LHCN-M2 (cell line): ENCODE data around the gene SYNE1. TPM values are rescaled to one million over a fixed set of nuclear protein-coding genes. Genes with fewer than 3 reads are reported as not detected.
"Not testable (repeated sequence)": the region's sequence is repeated elsewhere in the genome, so short reads cannot be mapped to it uniquely, and the experiment has no call there.

ENCODE experiments used
- DNase-seq: peaks from one replicate; pipeline ENCODE4 v3.0.0-alpha.2; 2012; ENCODE audit warnings: low read depth
- total RNA-seq: library from RNA; depleted of rRNA; stranded (reverse); fragments of >200 nt; gene quantifications from 2 replicates; pipeline ENCODE4 v1.2.3, GENCODE V29; 2014

The SYNE1 gene
- total RNA-seq, 1 experiment from 2014 or later: 55.1 TPM

DNA sequence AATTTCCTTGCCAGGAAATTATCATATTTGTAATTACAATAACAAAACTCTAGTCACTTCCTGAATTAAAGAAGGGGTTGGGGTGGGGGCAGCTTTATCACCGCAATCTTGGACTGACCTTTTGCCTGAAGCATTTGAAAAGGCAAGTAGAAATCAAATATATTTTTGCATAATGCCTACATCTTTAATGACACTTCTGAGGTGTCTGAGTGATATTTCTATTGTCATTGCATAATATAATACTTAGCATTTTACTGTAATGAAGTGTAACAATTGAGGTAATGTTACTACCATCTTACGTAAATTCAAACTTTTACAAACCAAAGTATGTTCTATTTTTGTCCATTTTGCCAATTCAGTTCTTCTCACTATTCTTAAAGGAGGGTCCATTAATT is 65.2 kb downstream of the SYNE1 start:
- no peak for DNase-seq

DNA sequence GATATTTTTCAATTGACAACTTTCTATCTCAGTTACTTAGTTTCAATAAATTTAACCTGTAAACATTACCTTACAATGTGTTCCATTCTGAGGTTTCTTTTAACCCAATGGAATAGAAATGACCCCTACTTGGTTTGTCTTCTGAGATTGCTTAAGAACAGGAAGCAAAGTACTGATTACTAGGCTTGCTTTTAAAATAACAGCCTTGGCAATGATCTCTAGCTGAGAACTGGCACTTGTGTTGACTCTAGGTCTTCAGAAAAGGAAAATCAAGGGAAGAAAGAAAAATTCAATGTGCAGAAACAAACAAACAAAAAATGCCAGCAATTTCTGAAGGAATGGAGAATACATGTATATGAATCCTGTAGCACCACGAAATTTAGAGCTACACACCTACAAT is 66.1 kb downstream of the SYNE1 start:
- no peak for DNase-seq

DNA sequence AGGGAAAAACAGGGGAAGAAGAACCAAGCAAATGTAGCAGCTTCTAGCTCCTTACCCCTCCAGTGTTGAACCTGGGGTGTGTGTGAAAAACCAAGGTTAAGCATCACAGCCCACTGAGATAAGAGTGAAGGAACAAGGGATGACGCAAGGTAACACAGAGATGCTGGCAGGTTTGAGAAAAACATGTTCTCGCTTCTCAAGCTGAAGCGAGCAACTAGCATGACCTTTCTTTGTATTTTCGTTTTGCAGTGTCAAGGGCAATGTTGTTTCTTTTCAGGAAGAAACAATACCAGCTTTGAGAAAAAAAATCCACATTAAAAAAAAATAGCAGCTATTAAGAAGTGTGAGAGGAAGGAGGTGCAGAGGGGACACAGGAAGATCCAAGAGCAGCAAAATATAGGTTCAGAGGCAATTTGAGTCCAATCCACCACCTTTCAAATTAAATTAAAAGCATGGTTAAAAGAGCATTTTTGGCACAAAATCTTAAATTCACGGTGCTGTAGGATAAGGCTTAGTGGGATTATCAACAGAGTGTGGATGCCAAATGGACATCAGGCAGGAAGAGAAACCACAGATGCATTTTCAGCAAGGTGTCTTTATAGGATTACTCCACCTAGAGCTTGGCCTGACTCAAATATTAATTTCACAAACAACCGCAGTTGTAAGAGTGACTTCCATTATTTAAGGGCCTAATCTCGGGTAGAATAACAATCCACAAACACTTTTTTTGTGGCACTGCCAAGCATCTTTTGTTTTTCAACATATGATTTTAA is 70.9 kb downstream of the SYNE1 start:
- no peak for DNase-seq

DNA sequence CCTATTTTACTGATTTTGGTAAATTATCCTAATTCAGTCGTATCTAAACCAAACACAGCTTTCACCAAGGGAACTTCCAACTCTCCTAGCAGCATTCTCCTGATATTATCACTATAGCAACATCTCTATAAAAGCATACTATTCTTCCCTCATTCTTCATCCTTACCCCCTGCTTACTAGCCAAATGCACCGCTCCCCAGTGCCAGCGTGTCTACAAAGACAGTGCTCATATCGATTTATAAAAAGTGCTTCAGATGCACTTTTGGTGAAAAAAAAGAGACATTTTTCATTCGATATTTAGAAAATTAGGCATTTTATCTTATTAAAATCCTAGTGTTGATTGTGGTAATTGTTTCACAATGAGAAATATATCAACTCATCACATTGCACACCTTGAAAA is 74.0 kb downstream of the SYNE1 start:
- DNase-seq: no peak

DNA sequence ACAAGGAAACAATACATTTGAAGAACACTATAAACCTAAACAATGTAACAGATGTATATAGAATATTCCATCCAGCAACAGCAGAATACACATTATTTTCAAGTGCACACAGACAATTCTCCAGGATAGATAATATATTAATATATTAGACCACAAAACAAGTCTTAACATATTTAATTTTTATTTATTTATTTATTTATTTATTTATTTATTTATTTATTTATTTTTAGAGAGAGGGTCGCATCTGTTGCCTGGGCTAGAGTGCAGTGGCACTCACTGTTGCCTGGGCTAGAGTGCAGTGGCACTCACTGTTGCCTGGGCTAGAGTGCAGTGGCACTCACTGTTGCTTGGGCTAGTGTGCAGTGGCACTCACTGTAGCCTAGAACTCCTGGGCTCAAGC is 78.4 kb downstream of the SYNE1 start:
- DNase-seq: not testable (repeated sequence)

DNA sequence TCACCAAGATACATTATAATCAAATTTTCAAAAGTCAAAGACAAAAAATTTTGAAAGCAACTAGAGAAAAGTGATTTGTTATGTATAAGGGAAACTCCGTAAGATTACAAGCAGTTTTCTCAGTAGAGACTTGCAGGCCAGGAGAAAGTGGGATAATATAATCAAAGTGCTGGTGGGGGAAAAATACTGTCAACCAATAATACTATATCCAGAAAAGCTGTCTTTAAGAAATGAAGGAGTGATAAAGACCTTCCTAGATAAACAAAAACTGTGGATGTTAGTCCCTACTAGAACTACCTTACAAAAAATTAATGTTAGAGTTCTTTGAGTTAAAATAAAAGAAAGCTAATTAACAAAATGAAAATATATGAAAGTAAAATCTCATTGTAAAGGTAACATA is 79.7 kb downstream of the SYNE1 start:
- no peak for DNase-seq

DNA sequence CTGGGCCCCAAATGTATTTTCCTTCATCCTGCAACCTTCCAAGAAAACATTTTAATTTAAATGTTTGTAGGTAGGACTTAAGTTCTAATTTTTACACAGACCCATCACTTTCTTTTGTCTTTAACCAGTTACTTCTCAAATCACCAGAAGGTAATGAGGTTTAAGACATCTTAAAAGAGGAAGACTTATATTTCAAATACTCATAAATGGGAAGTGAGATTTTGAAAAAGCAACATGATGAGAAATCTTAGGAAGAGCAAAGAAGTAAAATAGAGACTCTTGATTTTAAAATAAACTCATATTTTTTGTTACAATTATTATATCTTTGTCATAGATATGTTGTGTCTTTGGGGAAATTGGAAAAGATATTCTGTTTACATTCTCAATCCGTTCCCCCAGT is 82.3 kb downstream of the SYNE1 start:
- DNase-seq: no peak

DNA sequence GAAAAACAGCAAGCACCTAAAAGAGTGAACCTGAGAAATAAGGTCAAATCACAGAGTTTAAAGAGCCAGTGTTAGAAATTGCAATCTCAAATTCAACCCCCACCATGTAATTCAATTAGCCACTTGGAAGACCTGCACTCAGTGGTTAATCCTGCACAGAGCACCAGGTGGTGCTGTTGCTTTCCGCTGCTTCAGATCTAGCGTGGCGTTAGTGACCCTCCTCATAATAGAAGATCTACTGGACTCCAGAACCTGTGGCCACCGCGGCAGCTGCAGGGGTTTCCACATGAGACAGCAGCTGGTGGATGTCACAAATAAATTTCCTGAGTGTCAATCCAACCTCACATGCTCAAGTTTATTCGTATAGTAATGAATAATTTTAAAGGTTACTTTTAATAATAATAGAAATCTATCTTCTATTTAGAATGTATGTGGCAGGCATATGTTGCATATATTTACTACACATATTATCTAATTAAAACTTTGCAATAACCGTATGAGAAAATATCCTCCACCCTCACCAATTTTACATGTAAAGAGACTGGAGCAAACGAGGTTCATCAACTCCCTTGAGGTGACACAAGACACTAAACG is 84.4 kb downstream of the SYNE1 start:
- DNase-seq: peak; percentile 76

DNA sequence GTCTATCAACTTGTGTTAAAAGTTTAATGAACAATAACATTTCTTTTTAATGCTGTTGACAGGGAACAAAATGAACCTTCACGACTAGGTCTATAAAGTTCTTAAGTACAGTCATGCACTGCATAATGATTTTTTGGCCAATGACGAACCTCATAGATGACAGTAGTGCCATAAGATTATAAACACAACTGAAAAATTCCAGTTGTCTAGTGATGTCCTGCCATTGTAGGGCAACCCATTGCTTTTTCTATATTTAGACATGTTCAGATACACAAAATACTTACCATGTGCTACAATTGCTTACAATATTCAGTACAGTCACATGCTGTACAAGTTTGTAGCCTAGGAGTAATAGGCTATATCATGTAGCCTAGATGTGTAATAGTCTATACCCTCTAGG is 93.6 kb downstream of the SYNE1 start:
- no peak for DNase-seq

DNA sequence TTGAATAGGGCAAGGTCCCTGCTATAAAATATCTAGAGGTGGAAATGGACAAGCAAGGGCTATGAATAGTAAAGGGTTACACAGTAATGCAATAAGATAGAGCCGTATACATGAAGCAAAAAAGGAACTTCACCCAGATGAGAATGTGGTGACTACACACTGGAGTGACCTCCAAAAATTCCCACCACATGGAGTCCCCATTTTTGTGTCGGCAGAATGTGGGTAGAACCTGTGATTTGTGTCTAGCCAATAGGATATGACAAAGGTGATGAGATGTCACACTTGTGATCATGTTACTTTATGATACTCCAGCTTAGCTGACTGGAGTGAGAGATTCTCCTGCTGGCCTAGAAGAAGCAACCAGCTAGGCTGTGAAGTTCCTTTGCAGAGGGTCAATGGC is 96.8 kb downstream of the SYNE1 start:
- DNase-seq: no peak

DNA sequence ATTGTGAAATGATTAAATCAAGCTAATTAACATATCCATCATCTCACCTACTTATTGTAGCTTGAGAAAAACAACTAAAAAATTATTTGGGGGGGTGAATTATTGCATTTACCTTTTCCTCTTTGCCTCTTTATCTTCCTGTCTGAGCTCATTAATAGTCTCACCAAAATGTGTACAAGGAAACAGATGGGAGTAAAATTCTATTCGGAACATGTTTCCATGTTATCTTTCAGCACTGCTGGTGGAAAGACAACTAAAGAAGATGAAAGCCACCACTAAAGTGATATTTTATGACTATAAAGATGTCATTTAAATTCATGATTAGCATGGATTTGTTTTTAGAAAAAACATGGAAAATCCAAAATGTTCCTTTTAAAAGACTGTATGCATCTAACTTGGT is 102.6 kb downstream of the SYNE1 start:
- DNase-seq: no peak

DNA sequence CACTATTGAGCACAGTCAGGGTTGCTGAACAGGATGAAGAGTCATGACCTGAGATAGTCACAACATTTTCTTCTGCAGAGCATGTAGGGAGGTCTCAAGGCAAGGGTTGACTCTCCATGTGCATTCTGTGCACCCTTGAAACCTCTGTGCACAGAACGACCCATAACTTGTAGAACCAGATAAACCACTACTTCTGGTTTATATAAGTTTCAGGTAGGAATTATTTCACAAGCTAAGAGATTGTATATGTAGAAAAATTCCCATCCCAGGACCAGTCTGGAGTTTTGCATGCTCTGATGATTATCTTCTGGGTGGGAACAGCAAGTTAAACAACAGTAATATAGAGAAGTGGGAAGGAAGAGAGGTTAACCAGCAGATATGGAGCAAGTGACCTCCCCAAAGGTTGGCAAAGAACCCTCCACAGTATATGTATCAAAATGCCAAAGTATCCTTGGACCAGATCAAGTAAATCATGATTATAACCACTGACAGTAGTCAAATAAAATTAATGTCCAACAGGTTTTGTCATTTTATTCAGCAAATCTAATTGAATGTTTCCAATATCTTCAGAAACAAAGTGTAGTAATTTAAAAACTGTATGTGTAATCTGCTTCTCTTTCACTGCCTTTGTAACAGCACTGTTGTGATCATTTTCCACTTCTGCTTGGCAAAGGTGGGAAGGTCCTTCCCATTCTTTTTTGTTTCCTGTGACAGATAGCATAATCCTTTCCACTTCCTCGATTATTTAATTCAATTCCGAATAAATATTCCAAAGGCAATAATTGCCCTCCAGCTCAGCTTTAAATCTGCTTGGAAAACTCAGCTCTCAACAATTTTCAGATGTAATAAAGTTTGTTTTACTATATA is 104.4 kb downstream of the SYNE1 start:
- no peak for DNase-seq

DNA sequence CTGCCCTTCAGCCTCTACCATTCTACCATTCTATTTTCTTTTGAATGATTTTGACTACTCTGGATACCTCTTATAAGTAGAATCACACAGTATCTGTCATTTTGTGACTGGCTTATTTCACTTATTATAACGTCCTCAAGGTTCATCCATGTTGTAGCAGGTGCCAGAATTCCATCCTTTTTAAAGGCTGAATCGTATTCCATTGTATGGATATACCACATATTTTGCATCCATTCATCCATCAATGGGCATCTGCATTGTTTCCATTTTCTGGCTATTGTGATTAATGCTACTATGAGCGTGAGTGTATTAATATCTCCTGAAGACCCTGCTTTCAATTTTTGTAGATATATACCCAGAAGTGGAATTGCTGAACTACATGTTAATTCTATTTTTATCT is 105.5 kb downstream of the SYNE1 start:
- DNase-seq: no peak

DNA sequence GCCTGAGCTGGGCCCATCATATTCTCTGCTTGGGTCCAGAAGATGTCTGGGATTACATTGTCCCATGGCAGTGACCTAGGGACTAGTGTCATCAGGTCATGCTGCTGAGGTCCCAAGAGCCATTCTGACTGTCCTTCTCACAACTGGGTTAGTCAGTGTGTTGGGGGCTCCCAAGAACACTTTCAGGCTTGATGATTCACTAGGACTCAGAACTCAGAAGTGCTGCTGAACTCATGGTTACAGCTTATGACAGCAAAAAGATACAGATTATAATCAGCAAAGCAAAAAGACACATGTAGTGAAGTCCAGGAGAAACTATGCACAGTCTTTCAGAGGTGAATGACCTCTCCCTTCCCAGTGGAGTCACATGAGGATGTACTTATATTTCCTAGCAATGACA is 107.8 kb downstream of the SYNE1 start:
- peak; percentile 6 for DNase-seq

DNA sequence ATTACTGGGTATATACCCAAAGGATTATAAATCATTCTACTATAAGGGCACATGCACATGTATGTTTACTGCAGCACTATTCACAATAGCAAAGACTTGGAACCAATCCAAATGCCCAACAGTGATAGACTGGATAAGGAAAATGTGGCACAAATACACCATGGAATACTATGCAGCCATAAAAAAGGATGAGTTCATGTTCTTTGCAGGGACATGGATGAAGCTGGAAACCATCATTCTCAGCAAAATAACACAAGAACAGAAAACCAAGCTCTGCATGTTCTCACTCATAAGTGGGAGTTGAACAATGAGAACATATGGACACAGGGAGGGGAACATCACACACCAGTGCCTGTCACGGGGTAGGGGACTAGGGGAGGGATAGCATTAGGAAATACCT is 123.0 kb downstream of the SYNE1 start:
- DNase-seq: not testable (repeated sequence)

DNA sequence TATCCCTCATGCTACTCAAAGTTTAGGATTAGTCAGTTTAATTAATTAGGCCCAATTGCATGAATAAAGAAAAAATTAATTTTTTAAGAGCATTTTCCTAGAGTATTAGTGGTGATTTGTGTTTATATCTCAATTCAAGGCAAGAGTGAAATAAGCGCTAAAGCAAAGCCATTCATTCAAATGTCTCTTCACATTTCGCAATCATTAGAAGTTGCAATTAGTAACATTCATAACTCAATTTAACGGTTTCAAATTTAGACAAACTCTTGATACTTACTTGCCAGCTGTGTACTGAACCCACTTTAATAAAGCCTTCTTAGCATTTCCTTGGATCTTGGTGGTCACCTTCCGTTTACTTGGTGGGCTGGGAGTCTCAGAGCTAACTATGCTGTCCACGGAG is 127.2 kb downstream of the SYNE1 start:
- no peak for DNase-seq

DNA sequence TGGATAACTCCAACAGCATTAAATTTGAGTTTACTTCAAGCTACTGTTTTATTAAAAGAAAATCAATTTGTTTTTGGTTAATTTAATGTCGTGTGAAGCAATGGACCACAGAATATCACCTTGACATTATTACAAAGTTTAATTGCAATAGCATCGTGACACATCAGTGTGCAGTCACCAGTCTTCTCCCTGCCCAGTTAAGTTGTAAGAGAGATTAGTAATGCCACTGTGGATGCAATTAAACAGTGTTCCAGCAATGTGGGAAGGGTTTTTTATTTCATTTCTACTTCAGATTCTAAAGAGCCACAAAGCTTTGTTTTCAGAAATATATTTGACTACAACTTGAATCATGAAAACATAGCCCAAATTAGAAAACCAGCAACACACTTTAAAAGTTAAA is 128.7 kb downstream of the SYNE1 start:
- peak; percentile 28 for DNase-seq

DNA sequence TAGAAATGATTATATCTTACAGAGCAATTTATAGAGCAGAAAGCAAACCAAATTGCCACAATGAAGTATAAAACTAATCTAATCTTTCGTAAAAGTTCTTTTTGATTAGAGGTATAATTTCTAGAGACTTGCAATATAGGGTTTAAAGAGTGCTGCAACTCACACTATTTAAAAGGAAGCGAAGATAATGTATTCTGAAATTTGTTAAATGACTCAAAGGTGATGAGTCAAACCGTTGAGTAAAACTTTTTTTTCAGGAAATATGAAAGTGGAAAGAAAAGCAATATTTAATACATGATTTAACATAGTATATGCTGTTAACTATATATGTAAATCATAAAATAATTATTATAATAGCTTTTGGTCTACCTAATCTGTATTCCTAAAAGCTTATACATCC is 133.6 kb downstream of the SYNE1 start:
- DNase-seq: peak; percentile 39

DNA sequence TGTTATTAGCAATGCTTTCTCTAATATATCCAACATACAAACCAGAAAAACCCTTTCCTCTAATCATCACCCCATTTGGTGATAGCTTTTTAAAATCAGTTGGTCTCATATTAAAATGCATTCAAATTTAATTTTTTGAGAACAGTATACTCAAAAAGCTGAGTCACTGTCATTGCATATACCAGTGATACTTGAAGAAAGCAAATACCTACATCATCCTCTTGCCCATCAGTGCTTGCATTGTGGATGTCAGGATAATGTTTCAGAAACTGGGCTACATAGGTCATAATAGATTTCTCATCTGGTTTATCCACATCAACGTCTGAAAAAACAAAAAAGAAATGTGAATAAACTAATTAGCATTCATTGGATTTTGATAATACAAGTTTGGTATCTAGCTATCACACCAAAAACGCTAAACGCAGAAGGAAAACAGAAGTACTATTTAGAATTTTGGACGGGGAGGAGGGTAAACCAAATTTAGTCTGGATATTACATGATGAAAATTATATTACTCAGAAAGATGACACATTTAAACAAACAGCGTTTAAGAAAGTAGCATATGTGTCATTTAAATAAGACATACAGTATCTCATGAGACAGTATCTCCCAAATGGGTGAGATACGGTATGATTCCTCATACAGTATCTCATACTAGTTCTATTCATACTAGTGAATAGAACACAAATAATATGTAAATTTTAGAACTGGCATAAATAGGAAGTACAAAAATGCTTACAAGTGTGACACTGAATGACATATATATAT is 134.6 kb downstream of the SYNE1 start:
- DNase-seq: peak; percentile 7

DNA sequence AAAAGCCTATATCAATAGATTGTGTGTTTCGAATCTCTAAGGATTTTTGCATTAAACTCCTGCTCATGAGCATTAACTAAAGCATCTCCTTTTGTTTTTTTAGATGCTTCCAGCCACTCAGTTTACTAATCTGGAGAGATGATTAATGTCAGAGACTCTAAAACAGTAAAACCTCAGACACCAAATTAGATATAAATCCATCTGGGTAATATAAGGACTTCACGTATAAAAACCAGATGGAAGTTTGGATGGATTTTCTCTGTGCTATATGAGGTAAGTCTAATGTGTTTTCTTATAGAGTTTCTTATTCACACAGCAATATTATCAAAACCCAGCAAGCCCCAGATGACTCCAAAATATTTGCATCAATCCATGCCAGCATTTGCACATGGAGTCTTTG is 137.2 kb downstream of the SYNE1 start:
- DNase-seq: no peak

DNA sequence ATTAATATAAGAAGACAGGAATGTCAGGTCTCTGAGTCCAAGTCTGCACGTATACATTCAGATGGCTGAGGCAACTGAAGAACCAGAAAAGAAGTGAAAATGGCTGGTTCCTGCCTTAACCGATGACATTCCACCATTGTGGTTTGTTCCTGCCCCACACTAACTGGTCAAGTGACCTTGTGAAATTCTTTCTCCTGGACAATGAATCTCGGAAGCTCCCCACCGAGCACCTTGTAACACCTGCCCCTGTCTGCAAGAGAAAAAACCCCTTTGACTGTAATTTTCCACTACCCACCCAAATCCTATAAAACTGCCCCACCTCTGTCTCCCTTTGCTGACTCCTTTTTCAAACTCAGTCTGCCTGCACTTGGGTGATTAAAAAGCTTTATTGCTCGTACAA is 140.4 kb downstream of the SYNE1 start:
- no peak for DNase-seq

DNA sequence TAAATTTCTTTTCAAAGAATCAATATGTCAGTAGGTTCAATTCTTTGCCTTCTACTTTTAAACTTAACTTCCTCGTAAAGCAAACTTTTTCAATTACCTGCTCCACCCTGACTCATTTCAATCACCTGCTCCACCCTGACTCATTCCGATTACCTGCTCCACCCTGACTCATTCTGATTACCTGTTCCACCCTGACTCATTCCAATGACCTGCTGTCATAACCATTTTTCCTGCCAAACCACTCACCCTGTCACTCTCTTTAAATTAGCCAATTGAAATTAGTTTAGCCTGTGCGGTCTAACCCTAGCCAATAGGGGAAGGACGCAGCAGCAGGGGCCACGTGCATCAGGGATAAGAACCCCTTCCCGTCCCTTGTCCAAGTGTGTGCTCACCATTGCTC is 141.7 kb downstream of the SYNE1 start:
- not testable (repeated sequence) for DNase-seq
